Neuronal stem cell (in vitro differentiated cells): ENCODE results near the gene TSPAN13.

Source experiments
- DNase-seq: peaks from one replicate; pipeline ENCODE4 v3.0.0-alpha.2; 2013; ENCODE audit warnings: low spot score
- H2AFZ ChIP-seq: one replicate; pipeline ENCODE4 v1.6.1; 2013; ENCODE audit warnings: mild to moderate bottlenecking, low read length, inconsistent platforms
- H2AK5ac ChIP-seq: 2 replicates; pipeline ENCODE4 v1.6.1; 2013; ENCODE audit warnings: low read depth, mild to moderate bottlenecking, inconsistent platforms, low read length, moderate library complexity, mixed read lengths
- H2BK120ac ChIP-seq: 2 replicates; pipeline ENCODE4 v1.6.1; 2013; ENCODE audit warnings: low read depth, mild to moderate bottlenecking, inconsistent platforms, low read length, moderate library complexity, mixed read lengths
- H2BK12ac ChIP-seq: one replicate; pipeline ENCODE4 v1.6.1; 2013; ENCODE audit warnings: low read length, inconsistent platforms
- H2BK15ac ChIP-seq: 2 replicates; pipeline ENCODE4 v1.6.1; 2013; ENCODE audit warnings: mild to moderate bottlenecking, low read length, inconsistent platforms, mixed read lengths
- H2BK5ac ChIP-seq: one replicate; pipeline ENCODE4 v1.6.1; 2013; ENCODE audit warnings: inconsistent platforms, mild to moderate bottlenecking, low read length, moderate library complexity
- H3K14ac ChIP-seq: one replicate; pipeline ENCODE4 v1.6.1; 2013; ENCODE audit warnings: low read length, inconsistent platforms
- H3K18ac ChIP-seq: 2 replicates; pipeline ENCODE4 v1.6.1; 2013; ENCODE audit warnings: low read length, inconsistent platforms
- H3K23ac ChIP-seq: 2 replicates; pipeline ENCODE4 v1.6.1; 2013; ENCODE audit warnings: low read depth, mild to moderate bottlenecking, mixed read lengths, low read length, inconsistent platforms; ENCODE audit not compliant: poor library complexity
- H3K27ac ChIP-seq: replicated peaks from 3 replicates; pipeline ENCODE4 v1.5.1; 2013; ENCODE audit warnings: low read length, inconsistent platforms
- H3K27me3 ChIP-seq, 3 experiments: 2 replicates each; pipeline ENCODE4 v1.6.1; 2013; ENCODE audit warnings: low read length in 3 of 3, mild to moderate bottlenecking in 2 of 3, inconsistent platforms in 1 of 3, low read depth in 1 of 3, mixed read lengths in 1 of 3, moderate library complexity in 1 of 3; ENCODE audit not compliant: control insufficient read depth in 3 of 3, insufficient read depth in 3 of 3
- H3K36me3 ChIP-seq, 2 donors: replicated peaks in 1 of 2; 2 replicates each; pipeline ENCODE4 v1.6.1; 2013; ENCODE audit warnings: low read length in 2 of 2; ENCODE audit not compliant: control insufficient read depth in 2 of 2, insufficient read depth in 2 of 2
- H3K4ac ChIP-seq: 2 replicates; pipeline ENCODE4 v1.6.1; 2013; ENCODE audit warnings: inconsistent platforms, mild to moderate bottlenecking, low read length, moderate library complexity
- H3K4me1 ChIP-seq, 2 donors: 1 replicate in 1 of 2; 2 replicates in 1 of 2; pipeline ENCODE4 v1.6.1; 2013; ENCODE audit warnings: low read length in 2 of 2, low read depth in 1 of 2; ENCODE audit not compliant: control insufficient read depth in 2 of 2, insufficient read depth in 1 of 2
- H3K4me2 ChIP-seq: one replicate; pipeline ENCODE4 v1.6.1; 2013; ENCODE audit warnings: mild to moderate bottlenecking, low read length, inconsistent platforms; ENCODE audit not compliant: insufficient read depth, poor library complexity, severe bottlenecking
- H3K4me3 ChIP-seq, 2 donors: 2 replicates each; pipeline ENCODE4 v1.5.1; 2013; ENCODE audit warnings: low read length in 2 of 2, mild to moderate bottlenecking in 2 of 2, inconsistent platforms in 1 of 2, moderate library complexity in 1 of 2
- H3K79me1 ChIP-seq: one replicate; pipeline ENCODE4 v1.6.1; 2013; ENCODE audit warnings: low read depth, mild to moderate bottlenecking, inconsistent platforms, low read length, moderate library complexity
- H3K9ac ChIP-seq: one replicate; pipeline ENCODE4 v1.6.1; 2013; ENCODE audit warnings: mild to moderate bottlenecking, low read depth, low read length, inconsistent platforms; ENCODE audit not compliant: poor library complexity
- H3K9me3 ChIP-seq, 2 donors: replicated peaks in 1 of 2; 2 replicates each; pipeline versions ENCODE3 to v1.6.1; 2013; ENCODE audit warnings: low read length in 2 of 2, mild to moderate bottlenecking in 2 of 2, inconsistent platforms in 1 of 2, low read depth in 1 of 2, mixed read lengths in 1 of 2, moderate library complexity in 1 of 2; ENCODE audit not compliant: control insufficient read depth in 2 of 2, insufficient read depth in 1 of 2
- H4K8ac ChIP-seq: one replicate; pipeline ENCODE4 v1.6.1; 2013; ENCODE audit warnings: low read depth, mild to moderate bottlenecking, inconsistent platforms, low read length, moderate library complexity
- H4K91ac ChIP-seq: one replicate; pipeline ENCODE4 v1.6.1; 2013; ENCODE audit warnings: low read length, low read depth, mild to moderate bottlenecking, inconsistent platforms; ENCODE audit not compliant: poor library complexity
- WGBS, 2 donors: extraction: QIAGEN DNeasy Blood & Tissue Kit; methylation state at CpG; one replicate each; pipeline ENCODE4 v1.1.7; 2013; ENCODE audit warnings: missing lambda C conversion rate in 2 of 2, mixed read lengths in 1 of 2; ENCODE audit not compliant: insufficient read length in 2 of 2, insufficient replicate concordance in 1 of 2; ENCODE audit errors: extremely low coverage in 2 of 2; 5-methylcytosine and 5-hydroxymethylcytosine counted together

The TSPAN13 gene

DNA sequence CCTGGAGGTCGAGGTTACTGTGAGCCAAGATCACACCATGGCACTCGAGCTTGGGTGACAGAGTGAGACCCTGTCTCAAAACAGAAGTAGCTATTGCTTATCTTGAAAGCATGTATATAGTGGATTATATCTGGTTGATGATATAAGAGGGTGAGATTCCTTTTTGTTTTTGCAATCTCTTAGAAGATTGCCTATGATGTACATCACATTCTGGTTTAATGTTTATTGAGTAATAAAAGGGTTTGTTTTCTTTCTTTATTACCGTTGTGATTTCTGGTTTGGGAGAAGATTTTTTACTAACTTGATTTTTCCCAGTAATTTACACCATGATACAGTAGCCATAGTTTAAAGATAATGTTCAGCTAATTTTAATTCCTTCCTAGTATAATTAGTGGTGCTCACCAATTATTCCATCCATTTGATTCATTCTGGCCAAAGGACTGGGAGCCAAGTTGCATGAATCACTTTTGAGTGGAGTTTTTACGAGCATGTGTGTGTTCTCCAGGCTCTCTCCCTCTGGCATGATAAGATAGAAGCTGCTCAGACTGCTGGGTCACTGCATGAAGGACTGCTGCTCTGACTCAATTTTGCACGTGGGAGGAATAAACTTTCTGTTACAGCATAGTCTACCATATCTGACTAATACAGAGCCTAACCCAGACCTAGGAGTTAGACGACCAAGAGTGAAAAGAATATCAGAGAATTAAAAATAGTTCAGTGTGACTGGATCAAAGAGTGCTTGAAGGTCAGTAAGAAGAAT is 13.5 kb upstream of the TSPAN13 start:
- no peak overlapping the region for H3K18ac ChIP-seq
- H3K36me3 ChIP-seq = no peaks in the 10 kb centered on the region
- no peak overlapping the region for H3K23ac ChIP-seq
- H2BK120ac ChIP-seq = no peak overlapping the region
- no peak overlapping the region for H2AFZ ChIP-seq
- H3K4me2 ChIP-seq = no peak overlapping the region
- H4K8ac ChIP-seq = no peak overlapping the region
- no peak for DNase-seq
- no peak overlapping the region for H2AK5ac ChIP-seq
- H3K79me1 ChIP-seq = no peaks in the 10 kb centered on the region
- H3K14ac ChIP-seq = no peak overlapping the region
- H3K4me1 ChIP-seq = peaks cover 5 to 8% of the 10 kb centered on the region in 2 donors
- WGBS, 2 donors = no CpG with 5 or more reads among the region's 6 CpGs
- no peak overlapping the region for H3K4ac ChIP-seq
- H3K27me3 ChIP-seq = no peaks in the 10 kb centered on the region
- peaks cover 0 to 2% of the 10 kb centered on the region in 2 donors for H3K9me3 ChIP-seq
- H3K27ac ChIP-seq = no peak overlapping the region
- H4K91ac ChIP-seq = no peak overlapping the region
- no peak overlapping the region for H2BK15ac ChIP-seq
- H2BK12ac ChIP-seq = no peak overlapping the region
- no peak overlapping the region for H3K4me3 ChIP-seq
- no peak overlapping the region for H3K9ac ChIP-seq
- no peak overlapping the region for H2BK5ac ChIP-seq

DNA sequence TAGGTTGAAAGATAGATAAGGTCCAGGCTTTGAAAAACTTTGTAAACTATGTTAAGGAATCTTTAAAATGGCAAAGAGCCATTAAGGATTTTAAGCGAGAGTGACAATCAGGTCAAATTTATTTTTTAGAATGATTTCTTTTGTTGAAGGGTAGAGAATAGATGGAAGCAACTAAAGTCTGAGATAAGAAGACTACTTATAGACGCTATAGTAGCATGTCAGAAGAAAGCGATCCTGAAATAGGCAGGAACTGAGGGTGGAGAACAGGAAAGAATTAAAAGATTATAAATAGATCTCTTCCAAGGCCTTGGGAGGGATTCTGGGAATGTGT is 13.0 kb upstream of the TSPAN13 start:
- H3K4me3 ChIP-seq = no peak overlapping the region
- H2BK12ac ChIP-seq = no peak overlapping the region
- H3K36me3 ChIP-seq = no peaks in the 10 kb centered on the region
- H3K9ac ChIP-seq = no peak overlapping the region
- no peak overlapping the region for H2BK15ac ChIP-seq
- no peak overlapping the region for H3K18ac ChIP-seq
- no peak for DNase-seq
- H3K27me3 ChIP-seq = no peaks in the 10 kb centered on the region
- H3K14ac ChIP-seq = no peak overlapping the region
- WGBS, 2 donors = no CpG with 5 or more reads among the region's 3 CpGs
- no peaks in the 10 kb centered on the region for H3K79me1 ChIP-seq
- no peak overlapping the region for H4K8ac ChIP-seq
- no peak overlapping the region for H2BK5ac ChIP-seq
- no peak overlapping the region for H2AFZ ChIP-seq
- H3K27ac ChIP-seq = no peak overlapping the region
- no peak overlapping the region for H3K23ac ChIP-seq
- H2AK5ac ChIP-seq = no peak overlapping the region
- H3K9me3 ChIP-seq = peaks cover 0 to 2% of the 10 kb centered on the region in 2 donors
- H2BK120ac ChIP-seq = no peak overlapping the region
- H3K4me2 ChIP-seq = no peak overlapping the region
- H4K91ac ChIP-seq = no peak overlapping the region
- H3K4me1 ChIP-seq = peaks cover 5 to 13% of the 10 kb centered on the region in 2 donors
- no peak overlapping the region for H3K4ac ChIP-seq

DNA sequence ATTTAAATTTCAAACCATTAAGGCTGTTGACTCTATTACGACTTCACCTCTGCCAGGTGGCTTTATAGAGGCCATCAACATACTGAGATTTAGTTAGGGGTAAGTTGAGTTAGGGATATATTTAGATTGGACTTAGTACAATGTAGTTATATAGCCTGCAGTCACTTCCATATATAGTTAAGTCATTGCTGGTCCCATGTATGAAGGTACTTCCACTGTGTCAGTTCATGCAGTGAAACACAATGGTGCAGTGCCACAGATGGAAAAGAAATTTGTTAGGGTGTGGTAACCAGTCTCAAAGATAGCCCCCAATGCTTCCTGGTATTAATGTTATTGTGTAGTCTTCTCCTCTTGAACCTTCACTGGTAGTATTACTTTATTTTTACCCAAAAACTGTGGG is 12.6 kb upstream of the TSPAN13 start:
- Histone ChIP-seq H3K36me3 (no peaks in the 10 kb centered on the region), H3K18ac (no peak overlapping the region), H3K4me3 (no peak overlapping the region), H3K23ac (no peak overlapping the region), H2BK12ac (no peak overlapping the region), H2BK15ac (no peak overlapping the region), H3K4me2 (no peak overlapping the region), H2AK5ac (no peak overlapping the region), H2AFZ (no peak overlapping the region), H2BK120ac (no peak overlapping the region), H3K79me1 (no peaks in the 10 kb centered on the region), H3K4ac (no peak overlapping the region), H4K8ac (no peak overlapping the region), H3K9ac (no peak overlapping the region), H2BK5ac (no peak overlapping the region), H3K27ac (no peak overlapping the region), H3K27me3 (no peaks in the 10 kb centered on the region), H3K14ac (no peak overlapping the region), H3K9me3 (peaks cover 0 to 2% of the 10 kb centered on the region in 2 donors), H4K91ac (no peak overlapping the region), H3K4me1 (peaks cover 5 to 15% of the 10 kb centered on the region in 2 donors)
- no CpG with 5 or more reads among the region's 1 CpG for WGBS, 2 donors
- no peak for DNase-seq

DNA sequence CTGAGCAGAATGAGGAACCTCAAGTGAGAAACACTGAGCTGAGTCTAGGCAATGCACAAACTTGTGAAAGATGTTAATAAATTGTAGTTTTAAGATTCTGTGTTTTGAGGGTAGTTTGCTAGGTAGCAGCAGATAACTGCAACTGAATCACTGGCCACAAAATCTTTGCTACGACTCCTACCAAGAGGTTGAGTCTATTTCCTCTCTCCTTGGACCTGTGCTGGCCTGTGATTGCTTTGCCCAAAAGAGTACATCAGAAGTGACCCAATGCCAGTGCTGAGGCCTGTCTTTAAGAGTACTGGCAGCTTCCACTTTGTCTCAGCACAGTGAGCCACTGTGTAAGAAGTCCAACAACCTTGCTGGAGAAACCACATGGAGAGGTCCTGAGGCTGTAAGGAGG is 11.9 kb upstream of the TSPAN13 start:
- no peak overlapping the region for H3K14ac ChIP-seq

More for the DNA sequence above, 11.9 kb upstream of the TSPAN13 start:
- Histone ChIP-seq H3K79me1 (no peaks in the 10 kb centered on the region), H3K4me2 (no peak overlapping the region), H3K4ac (no peak overlapping the region), H4K91ac (no peak overlapping the region), H3K9me3 (peaks cover 0 to 2% of the 10 kb centered on the region in 2 donors), H3K23ac (no peak overlapping the region), H2BK15ac (no peak overlapping the region), H3K36me3 (no peaks in the 10 kb centered on the region), H3K4me3 (no peak overlapping the region), H2BK12ac (no peak overlapping the region), H3K27me3 (no peaks in the 10 kb centered on the region), H2AFZ (no peak overlapping the region), H3K18ac (peak overlapping the region; percentile 52), H2BK120ac (no peak overlapping the region), H2BK5ac (no peak overlapping the region), H3K4me1 (peaks cover 5 to 16% of the 10 kb centered on the region in 2 donors), H2AK5ac (no peak overlapping the region), H3K9ac (no peak overlapping the region), H3K27ac (no peak overlapping the region), H4K8ac (no peak overlapping the region)
- DNase-seq = no peak
- no CpG with 5 or more reads among the region's 1 CpG for WGBS, 2 donors
